GM08714 (cell line): ENCODE measurements around the gene LTBP1.
"Not testable (repeated sequence)": the region's sequence is repeated elsewhere in the genome, so short reads cannot be mapped to it uniquely, and the experiment has no call there.

Experiments used
- H3K4me3 ChIP-seq: fragments of 200-500 bp; sonication (Bioruptor generic); 2 replicates; pipeline ENCODE4 v1.5.1; 2014; ENCODE audit warnings: mild to moderate bottlenecking, low read length, inconsistent platforms
- ZNF274 ChIP-seq: IDR thresholded peaks from 2 replicates; pipeline ENCODE4 v1.6.1; 2012; ENCODE audit warnings: mild to moderate bottlenecking, low read depth, low read length

The LTBP1 gene

GRCh38 chr2:33225350-33225749 lies 278.6 kb downstream of the LTBP1 start:
- TF ChIP-seq ZNF274: no peak
- H3K4me3 ChIP-seq: no peak overlapping the region

- no peak overlapping the region for H3K4me3 ChIP-seq
- TF ChIP-seq ZNF274: no peak
These were observed 279.8 kb downstream of the LTBP1 start for GRCh38 chr2:33226546-33226945.

- H3K4me3 ChIP-seq: no peak overlapping the region
- no peak for TF ChIP-seq ZNF274
These were observed 282.9 kb downstream of the LTBP1 start for GRCh38 chr2:33229646-33230045.

GRCh38 chr2:33230195-33230594 lies 283.4 kb downstream of the LTBP1 start:
- no peak for TF ChIP-seq ZNF274
- H3K4me3 ChIP-seq: no peak overlapping the region

- H3K4me3 ChIP-seq: no peak overlapping the region
- TF ChIP-seq ZNF274: no peak
These were observed 284.1 kb downstream of the LTBP1 start for GRCh38 chr2:33230842-33231241.

GRCh38 chr2:33235559-33235958 lies 288.8 kb downstream of the LTBP1 start:
- not testable (repeated sequence) for H3K4me3 ChIP-seq

- TF ChIP-seq ZNF274: no peak
- H3K4me3 ChIP-seq: no peak overlapping the region
These were observed 290.0 kb downstream of the LTBP1 start for GRCh38 chr2:33236482-33237385.

GRCh38 chr2:33238111-33238510 lies 291.4 kb downstream of the LTBP1 start:
- no peak for TF ChIP-seq ZNF274
- H3K4me3 ChIP-seq: no peak overlapping the region

GRCh38 chr2:33240178-33240577 lies 293.4 kb downstream of the LTBP1 start:
- TF ChIP-seq ZNF274: no peak

GRCh38 chr2:33241072-33241471 lies 294.3 kb downstream of the LTBP1 start:
- no peak for TF ChIP-seq ZNF274
- no peak overlapping the region for H3K4me3 ChIP-seq

More at GRCh38 chr2:33240178-33240577, 293.4 kb downstream of the LTBP1 start:
- no peak overlapping the region for H3K4me3 ChIP-seq

GRCh38 chr2:33241581-33241980 lies 294.8 kb downstream of the LTBP1 start:
- H3K4me3 ChIP-seq: no peak overlapping the region
- no peak for TF ChIP-seq ZNF274

- no peak for TF ChIP-seq ZNF274
- H3K4me3 ChIP-seq: no peak overlapping the region
These were observed 296.1 kb downstream of the LTBP1 start for GRCh38 chr2:33242845-33243244.

GRCh38 chr2:33246432-33246831 lies 299.7 kb downstream of the LTBP1 start:
- H3K4me3 ChIP-seq: no peak overlapping the region
- no peak for TF ChIP-seq ZNF274

- TF ChIP-seq ZNF274: no peak
- H3K4me3 ChIP-seq: no peak overlapping the region
These were observed 300.6 kb downstream of the LTBP1 start for GRCh38 chr2:33247365-33247764.

- H3K4me3 ChIP-seq: no peak overlapping the region
- TF ChIP-seq ZNF274: no peak
These were observed 303.8 kb downstream of the LTBP1 start for GRCh38 chr2:33250417-33251029.
